HG03025 (cell line): ENCODE measurements around the gene SFMBT2.
A peak's percentile ranks its signal among the peaks of the same experiment; 100 is the strongest.

Source experiments
- ATAC-seq: cut with Tn5 transposase; IDR thresholded peaks from one replicate; pipeline ENCODE4 v1.9.1; 2021; ENCODE audit warnings: mild to moderate bottlenecking, moderate library complexity; ENCODE audit not compliant: unreplicated experiment, low FRiP score

Gene SFMBT2

DNA sequence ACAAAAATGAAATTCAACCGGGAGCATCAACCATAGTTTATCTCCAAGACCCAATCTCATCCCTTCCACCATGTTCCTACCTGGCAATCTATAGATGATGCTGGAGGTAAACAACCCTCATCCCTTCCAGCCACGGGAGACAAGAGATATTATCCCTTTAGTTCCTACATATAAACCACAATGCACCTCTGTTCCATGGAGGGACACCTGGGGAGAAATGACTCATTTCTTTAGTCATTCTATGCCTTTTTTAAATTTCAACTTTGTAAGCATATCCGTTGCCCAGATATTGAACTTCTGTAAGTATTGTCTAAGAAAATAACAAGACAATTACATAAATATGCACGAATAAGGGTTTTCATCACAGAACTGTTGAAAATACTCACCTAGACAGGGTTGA is 15.5 kb upstream of the SFMBT2 start:
- ATAC-seq, result no peak

GRCh38 chr10:7425691-7426090 is 14.9 kb upstream of the SFMBT2 start:
- ATAC-seq, result no peak

- no peak for ATAC-seq
These were observed 14.1 kb upstream of the SFMBT2 start for GRCh38 chr10:7424919-7425318.

GRCh38 chr10:7424315-7424714 is 13.5 kb upstream of the SFMBT2 start:
- no peak for ATAC-seq

- no peak for ATAC-seq
These were observed 12.7 kb upstream of the SFMBT2 start for GRCh38 chr10:7423521-7423920.

GRCh38 chr10:7421526-7421925 is 10.7 kb upstream of the SFMBT2 start:
- no peak for ATAC-seq

- ATAC-seq, result no peak
These were observed 9.2 kb upstream of the SFMBT2 start for GRCh38 chr10:7419998-7420397.

- no peak for ATAC-seq
These were observed 7.0 kb upstream of the SFMBT2 start for GRCh38 chr10:7417807-7418206.

DNA sequence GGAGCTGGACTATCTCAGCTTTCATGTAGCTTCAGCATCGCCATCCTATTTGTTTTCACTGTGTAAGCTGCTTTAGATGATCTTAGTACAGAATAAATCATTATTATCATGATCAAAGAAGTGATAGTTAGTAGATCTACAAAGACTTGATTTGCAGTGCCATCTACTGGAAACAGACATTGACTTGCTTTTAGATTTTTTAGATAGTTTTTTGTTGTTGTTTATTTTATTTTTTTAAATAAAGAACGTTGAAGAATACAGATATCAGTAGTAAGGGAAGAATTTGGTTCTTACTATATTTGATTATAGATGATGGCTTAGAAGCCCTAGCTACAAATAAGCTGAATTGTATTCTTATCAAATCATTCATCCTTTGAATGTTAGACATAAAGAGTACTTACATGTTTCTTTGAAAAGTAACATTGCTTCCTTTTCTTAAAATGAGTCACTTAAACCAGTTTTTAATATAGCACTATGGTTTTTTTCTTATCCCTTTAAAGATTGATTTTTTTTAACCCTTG is 6.3 kb upstream of the SFMBT2 start:
- no peak for ATAC-seq

DNA sequence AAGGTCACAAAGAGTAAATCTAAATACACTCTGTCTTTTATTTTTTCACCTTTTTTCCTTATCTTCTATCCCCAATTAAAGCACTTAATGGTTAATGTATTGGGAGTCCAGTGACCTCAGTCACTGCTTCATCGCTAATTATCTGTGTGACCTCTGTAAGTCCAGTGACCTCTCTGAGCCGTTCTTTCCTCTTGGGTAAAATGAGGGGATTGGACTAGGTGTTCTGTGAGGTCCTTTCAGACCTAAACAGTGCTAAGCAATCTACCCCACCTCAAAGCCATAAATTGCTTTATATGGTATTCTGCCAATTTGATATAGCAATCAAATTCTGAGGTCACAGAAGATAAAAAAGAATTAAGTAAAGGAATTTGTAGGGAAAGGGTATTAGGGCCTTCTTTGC is 3.9 kb upstream of the SFMBT2 start:
- ATAC-seq, result no peak

GRCh38 chr10:7412928-7413282 is 2.1 kb upstream of the SFMBT2 start:
- no peak for ATAC-seq

DNA sequence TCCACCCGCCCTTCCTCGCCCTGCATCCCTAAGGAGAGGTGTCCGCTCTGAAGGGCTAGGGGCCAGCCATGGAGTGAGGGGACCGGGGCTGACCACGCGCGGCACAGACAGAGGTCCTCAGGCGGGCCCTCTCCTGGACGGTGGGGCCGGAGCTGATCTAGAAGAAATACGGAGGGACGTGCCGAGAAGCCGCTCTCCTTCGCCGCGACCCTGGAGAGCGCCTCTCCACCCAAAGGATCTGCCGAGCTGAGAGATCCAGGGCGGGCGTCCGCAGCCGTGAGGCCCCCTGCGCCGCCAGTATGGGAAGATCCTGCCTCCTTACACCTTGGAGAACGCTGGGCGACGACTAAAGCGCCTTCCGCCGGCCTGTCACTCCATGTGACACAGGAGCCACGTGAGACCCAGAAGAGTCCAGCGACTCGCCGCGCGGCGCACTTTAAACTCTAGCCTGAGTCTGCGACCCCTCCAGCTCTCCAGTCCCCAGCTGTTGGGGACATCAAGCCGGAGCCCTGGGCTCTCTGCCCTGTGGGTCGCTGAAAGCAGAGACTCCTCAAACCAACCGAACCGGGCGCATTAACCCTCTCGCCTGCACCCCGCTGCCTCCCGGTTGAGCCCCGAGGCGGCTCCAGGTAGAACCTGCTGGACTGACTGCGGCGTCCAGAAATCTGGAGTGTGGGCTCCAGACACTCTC is 1.5 kb upstream of the SFMBT2 start:
- ATAC-seq, result no peak

- peak; percentile 4 for ATAC-seq
These were observed 866 bp upstream of the SFMBT2 start for GRCh38 chr10:7411671-7412128.

GRCh38 chr10:7410301-7410861 is 453 bp downstream of the SFMBT2 start:
- no peak for ATAC-seq

GRCh38 chr10:7409732-7410168 is 1.1 kb downstream of the SFMBT2 start:
- no peak for ATAC-seq

- ATAC-seq, result no peak
These were observed 1.6 kb downstream of the SFMBT2 start for GRCh38 chr10:7409045-7409731.

- ATAC-seq, result no peak
These were observed 2.4 kb downstream of the SFMBT2 start for GRCh38 chr10:7408291-7409044.

- no peak for ATAC-seq
These were observed 3.2 kb downstream of the SFMBT2 start for GRCh38 chr10:7407368-7408290.

DNA sequence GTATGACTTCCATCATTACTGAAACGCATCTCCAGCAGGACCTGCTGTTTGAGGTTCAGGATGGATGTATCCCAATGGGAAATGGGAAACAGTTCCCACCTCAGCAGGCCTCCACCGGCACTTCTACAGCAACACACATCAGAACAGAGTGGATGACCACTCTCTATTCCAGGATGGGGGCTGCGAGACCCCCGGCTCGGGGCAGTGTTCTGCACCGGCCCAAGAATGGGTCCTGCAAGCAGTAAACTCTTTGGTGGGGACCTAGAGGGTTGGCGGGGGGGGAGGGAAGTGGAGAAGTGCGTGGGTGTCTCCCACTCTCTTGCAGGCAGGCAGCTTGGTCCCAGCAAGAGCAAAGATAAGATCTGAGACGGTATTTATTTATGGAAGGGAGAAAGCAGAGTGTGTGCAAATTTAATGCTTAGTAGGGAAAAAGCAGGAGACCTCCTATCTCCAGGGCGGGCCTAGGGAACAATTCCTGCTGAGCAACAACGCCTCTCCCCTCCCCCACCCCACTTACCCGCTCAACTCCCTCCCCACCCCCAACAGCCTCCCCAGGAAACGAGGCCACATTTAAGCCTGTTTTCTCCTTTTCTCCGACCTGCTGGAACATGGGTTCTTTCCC is 4.0 kb downstream of the SFMBT2 start:
- ATAC-seq, result no peak
